Activated T-helper 9 cell treated with anti-CD3 and anti-CD28 coated beads, Interleukin-2, amount 50 U/mL, for 16 hours (primary cell): ENCODE data around the gene SDC1.
"Not testable (repeated sequence)": the region's sequence is repeated elsewhere in the genome, so short reads cannot be mapped to it uniquely, and the experiment has no call there.

Experiments used
- DNase-seq: peaks from one replicate; pipeline ENCODE4 v3.0.0-alpha.2; 2020; ENCODE audit warnings: low read depth

SDC1 gene

GRCh38 chr2:20224716-20225293, at the start of gene SDC1:
Gene SDC1, minus strand, starts transcription at chr2:20225130. Its CDS starts 263 bp downstream, at chr2:20224867.
- no peak for DNase-seq

GRCh38 chr2:20273042-20273441, 48.1 kb upstream of the SDC1 start:
- DNase-seq, result no peak

DNA sequence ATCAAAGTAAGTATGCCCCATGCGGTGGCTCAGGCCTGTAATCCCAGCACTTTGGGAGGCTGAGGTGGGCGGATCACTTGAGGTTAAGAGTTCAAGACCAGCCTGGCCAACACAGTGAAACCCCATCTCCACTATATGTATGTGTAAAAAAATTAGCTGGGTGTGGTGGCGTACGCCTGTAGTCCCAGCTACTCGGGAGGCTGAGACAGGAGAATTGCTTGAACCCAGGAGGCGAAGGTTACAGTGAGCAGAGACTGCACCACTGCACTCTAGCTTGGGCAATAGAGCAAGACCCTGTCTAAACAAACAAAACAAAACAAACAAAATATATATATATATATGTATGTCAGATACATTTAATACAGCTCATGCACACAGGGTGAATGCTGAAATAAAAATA, 43.4 kb upstream of the SDC1 start:
- not testable (repeated sequence) for DNase-seq

DNA sequence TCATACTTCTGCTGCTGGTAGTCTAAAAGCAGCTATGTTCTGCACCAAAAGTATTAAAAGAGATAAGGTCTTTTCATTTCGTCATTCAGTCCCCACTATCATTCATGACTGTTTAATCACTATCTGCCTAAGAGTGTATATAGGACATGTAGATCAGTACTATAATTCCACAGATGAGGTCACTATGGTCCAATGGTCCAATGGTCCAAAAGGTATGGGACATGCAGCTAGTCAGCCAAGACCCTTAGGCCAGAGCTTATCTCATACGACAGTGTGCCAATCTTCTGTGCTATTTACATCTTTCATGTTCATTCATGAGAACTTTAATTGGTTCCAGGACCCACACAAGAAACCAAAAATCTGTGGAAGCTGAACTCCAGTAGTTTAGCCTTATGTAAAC, 42.6 kb upstream of the SDC1 start:
- DNase-seq, result no peak

DNA sequence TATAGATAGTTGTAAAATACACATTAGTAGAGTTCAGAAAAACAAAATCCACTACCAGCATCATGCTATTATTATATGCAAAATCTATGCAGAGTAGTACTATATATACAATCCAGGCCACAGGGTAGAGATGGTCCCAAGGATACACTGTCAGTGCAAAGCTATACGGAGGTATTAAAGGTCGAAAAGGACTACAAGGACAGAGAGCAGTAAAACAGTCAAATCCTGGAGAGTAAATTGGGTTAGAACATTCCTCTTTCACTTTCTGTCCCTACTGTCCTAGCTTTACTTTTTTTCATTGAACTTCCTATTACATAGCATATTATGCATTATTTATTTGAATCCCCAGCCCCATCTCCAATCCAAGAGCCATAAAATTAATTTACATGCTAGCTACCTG, 39.7 kb upstream of the SDC1 start:
- no peak for DNase-seq

DNA sequence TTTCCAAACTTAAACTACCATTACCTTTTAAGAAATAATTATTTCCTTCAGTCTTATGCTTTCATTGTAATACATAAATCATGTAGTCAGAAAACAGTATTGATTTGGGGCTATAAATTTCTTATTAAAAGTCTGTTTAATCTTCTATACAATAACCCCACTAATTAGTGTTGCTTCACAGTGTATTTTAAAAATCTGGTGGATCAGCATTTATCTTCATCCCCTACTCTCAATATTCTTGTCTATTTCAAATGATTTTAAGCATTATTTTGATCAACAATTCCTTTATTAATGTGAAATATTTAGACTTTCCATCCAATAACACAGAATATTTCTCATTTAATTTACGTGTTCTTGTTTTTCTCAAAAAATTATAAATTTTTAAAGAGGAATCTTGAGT, 32.5 kb upstream of the SDC1 start:
- no peak for DNase-seq

DNA sequence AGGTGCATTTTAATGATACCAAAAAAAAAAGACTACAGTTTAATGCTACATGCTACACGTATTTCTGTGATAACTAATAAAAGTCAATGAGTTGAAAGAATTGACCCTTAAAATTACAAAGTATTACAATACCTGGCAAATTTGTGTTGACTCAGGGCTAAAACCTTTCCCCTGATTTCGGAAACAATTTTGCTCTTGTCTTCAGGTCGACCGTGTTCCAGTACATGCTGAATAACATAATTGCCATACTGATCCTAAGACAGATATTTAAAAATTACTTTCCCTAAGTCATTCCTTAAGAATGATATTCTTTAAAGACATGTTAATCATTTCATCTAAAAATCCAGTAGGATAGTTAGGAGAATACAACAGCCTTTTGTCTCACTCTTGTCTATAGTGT, 29.8 kb upstream of the SDC1 start:
- DNase-seq, result no peak

DNA sequence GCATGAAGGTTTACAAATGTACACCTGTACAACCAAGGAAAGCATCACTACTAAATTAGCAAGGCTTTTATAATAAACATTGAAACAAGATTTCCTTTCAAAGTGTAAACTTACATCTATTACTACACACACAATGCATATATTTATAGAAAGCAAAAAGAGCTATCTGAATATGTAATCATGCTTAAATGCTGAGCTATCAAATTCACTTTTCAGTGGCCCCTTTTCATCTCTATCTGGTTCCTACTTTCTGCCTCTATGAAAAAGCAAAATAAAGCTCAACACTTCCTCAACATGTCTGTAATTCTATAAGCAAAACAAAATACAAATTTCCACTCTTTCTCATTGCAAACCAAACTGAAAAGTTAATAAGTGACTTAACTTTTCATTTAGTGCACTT, 25.5 kb upstream of the SDC1 start:
- DNase-seq, result no peak

DNA sequence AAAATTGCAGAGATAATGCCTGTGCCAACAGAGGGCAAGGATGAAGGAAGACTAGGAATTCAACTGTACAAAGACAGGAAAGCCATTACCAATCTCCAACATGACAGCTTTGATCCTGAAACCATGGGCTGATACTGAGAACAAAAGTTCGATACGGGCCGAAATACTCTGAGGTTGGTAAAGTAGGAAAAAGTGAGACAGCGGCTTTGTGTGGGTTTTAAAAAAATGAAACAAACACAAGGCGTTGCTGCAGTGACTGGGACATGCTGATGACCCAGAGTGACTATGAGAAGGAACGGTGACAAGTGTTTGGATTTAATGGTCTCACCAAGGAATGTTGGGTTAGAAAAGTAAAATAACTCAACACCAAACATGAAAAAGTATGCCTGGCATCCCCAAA, 24.2 kb upstream of the SDC1 start:
- no peak for DNase-seq

- DNase-seq, result no peak
Observed at GRCh38 chr2:20247084-20247483, 22.2 kb upstream of the SDC1 start.

GRCh38 chr2:20243637-20244036, 18.7 kb upstream of the SDC1 start:
- DNase-seq, result not testable (repeated sequence)

DNA sequence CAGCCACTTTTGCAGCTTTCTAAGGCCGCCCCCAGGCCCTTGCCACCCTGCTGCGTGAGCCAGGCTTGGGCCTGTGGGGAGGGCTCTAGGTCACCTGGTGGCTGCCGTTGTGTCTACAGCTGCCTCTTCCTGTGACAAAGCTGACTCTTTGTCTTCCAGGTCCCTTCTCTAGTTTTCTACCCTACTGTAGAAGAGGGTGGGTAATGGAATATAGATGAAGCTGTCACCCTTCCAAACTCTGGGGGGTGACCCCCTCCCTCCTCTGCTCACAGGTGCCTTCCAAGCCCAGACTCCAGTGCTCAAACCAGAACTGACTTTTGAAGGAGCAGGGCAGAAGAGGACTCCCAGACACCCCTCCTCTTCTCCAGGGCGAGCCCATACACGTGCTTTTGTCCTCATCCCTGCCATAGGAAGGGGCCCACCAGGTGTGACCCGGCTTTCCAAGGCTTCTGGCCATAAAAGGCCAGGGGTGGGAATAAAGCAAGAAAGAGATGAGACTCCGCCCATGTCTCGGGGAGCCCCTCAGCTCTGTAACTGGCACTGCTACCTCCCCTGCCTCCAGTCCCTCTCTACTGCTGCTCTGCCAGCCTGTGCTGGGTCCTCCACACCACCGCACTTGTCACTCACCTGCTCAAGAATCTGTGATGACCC, 17.9 kb upstream of the SDC1 start:
- DNase-seq, result no peak

GRCh38 chr2:20241973-20242726, 17.2 kb upstream of the SDC1 start:
- no peak for DNase-seq

DNA sequence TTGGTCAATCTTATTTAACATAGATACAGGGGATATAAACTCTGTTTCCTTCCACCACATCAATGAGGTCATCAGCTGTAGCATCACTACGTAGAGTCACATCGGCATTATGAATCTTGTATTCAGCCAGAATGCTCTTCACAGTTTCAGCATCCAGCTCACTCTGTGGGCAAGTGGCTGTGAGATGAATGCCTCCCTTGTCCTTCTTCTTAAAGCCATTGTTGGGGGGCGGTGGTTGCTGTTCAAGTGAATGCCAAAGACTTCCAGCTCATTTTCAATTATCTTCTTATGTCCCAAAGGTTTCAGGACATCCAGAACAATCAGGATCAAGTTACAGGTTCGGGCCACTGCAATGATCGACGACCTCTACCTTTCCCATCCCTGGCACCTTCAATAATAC, 15.4 kb upstream of the SDC1 start:
- DNase-seq, result not testable (repeated sequence)

- no peak for DNase-seq
Observed at GRCh38 chr2:20236496-20236895, 11.6 kb upstream of the SDC1 start.

DNA sequence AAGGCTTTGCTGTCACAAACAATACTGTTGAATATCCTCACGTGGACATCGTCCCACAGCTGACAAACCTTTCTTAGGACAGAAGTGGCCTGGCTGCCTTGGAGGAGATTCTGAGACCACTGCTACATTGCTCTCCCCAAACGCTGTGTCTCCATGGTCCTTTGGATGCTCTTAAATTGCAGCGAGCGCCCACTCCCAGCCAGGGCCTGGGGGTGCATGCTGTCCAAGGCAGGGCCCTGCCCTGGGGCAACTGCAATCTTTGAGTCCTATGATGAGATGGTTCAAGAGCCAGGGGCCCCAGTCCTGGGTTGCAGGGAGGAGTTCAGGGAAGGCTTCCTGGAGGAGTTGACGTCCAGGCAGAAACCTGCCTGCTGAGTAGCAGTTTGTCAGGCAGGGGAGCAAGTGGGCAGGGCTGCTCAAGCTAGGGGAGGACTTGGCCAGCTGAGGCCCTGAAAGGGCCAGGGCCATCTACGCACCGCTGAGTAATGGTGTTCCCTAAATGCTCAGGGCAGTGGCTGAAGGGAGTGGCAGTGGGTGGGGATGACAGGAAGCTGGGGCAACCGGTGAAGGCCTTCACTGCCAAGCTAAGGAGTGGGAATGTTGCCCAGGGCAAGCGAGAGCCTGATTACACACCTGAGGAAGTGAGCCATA, 10.8 kb upstream of the SDC1 start:
- DNase-seq, result no peak

DNA sequence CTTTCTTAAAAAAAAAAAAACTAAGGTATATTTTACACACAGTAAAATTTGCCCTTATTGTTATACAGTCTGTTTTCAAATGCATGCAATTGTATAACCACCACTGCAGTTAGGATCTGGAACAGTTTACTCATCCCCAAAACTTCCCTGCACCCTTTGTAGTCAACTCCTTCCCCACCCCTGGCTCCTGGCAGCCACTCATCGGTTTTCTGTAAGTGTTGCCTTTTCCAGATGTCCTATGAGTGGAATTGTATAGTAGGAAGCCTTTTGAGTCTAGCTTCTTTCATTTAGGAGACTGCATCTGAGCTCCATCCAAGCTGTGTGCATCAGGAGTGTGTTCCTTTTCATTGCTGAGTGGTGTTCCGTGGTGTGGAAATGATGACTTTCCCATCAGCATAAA, 9.7 kb upstream of the SDC1 start:
- DNase-seq, result not testable (repeated sequence)

- DNase-seq, result no peak
Observed at GRCh38 chr2:20232837-20233207, 7.9 kb upstream of the SDC1 start.

DNA sequence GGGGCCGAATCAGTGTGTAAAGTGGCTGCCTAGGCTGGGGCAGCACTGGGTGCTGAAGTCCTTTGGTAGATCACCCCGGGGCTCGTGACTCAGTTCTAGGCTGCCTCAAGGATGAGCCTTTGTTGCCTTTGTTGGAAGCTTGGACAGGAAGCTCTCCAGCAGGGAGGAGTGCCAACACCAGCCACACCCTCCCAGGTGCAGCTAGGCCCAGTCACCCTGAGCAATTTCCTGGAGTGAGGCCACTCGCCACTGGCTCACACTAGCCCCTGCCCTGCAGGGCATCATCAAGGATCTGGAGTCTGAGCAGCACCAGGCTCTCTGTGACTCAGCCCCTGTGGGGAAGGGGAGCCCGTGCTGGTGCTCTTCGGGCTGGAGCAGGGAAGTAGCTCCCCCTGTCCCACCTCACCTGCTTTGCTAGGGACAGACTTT, 6.7 kb upstream of the SDC1 start:
- DNase-seq, result no peak

DNA sequence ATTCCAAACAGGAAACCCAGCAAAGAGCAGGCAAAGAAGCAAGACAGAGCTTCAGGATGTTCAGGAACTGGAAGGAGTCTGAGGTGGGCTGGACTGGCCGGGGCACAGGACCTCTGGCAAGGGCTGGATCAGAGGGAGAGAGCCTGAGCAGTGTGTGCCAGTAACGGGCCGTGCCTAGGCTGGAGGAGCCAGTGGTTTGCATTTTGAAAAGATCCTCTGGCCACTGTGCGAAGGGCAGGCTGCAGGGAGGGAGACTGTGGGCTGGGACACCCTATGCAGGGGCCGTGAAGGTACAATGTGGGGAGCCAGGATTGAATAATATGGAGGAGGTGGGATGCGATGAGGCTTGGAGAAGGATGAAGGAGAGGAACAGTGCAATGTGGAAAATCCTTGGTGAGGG, 6.2 kb upstream of the SDC1 start:
- no peak for DNase-seq

DNA sequence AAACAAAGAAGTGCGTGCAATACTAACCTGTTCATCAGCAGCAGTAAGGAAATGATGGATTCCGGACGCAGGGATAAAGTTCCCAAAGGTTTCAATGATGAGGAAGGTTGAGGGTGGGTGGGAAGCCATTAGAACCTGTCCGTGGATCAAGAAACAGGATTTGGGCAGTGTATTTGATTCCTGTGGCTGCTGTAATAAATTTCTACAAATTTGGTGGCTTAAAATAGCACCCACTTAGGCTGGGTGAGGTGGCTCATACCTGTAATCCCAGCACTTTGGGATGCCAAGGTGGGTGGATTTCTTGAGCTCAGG, 5.1 kb upstream of the SDC1 start:
- DNase-seq, result no peak

- no peak for DNase-seq
Observed at GRCh38 chr2:20229322-20230113, 4.6 kb upstream of the SDC1 start.
